Stimulated activated CD8-positive, alpha-beta memory T cell treated with anti-CD3 and anti-CD28 coated beads, Interleukin-2, amount 100 ng/mL, for 48 hours (primary cell): ENCODE data around the gene MEFV.
"Not testable (repeated sequence)": the region's sequence is repeated elsewhere in the genome, so short reads cannot be mapped to it uniquely, and the experiment has no call there.

ENCODE experiments used
- DNase-seq, 2 donors: peaks; one replicate each; pipeline ENCODE4 v3.0.0-alpha.2; 2020; ENCODE audit warnings: low read depth in 2 of 2

Gene MEFV

DNA sequence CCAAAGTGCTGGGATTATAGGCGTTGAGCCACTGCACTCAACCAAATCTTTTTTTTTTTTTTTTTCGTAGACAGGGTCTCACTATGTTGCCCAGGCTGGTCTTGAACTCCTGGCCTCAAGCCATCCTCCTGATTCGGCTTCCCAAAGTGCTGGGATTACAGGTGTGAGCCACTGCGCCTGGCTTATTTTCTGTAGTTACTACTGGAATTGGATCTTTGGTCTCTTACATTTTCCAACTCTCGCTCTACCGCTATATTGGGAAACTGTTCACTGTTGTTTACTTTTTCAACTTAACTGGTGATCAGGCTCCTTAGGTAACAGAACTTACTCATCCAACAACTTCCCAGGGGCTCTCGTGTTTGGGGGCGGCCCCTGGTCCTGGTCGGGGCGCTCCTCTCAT is 35.6 kb downstream of the MEFV start:
- no peak for DNase-seq

- no peak for DNase-seq
Measured at GRCh38 chr16:3216263-3216640, 40.2 kb downstream of the MEFV start.

DNA sequence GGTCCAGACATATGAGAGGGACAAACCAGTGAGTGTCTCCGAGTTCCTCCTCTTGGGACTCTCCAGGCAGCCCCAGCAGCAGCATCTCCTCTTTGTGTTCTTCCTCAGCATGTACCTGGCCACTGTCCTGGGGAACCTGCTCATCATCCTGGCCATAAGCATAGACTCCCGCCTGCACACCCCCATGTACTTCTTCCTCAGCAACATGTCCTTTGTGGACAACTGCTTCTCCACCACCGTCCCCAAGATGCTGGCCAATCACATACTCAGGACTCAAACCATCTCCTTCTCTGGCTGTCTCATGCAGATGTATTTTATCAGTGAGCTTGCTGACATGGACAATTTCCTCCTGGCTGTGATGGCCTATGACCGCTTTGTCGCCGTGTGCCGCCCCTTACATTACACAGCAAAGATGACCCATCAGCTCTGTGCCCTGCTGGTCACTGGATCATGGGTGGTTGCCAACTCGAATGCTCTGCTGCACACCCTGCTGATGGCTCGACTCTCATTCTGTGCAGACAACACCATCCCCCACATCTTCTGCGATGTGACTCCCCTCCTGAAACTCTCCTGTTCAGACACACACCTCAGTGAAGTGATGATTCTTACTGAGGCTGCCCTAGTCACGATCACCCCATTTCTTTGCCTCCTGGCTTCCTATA is 40.7 kb downstream of the MEFV start:
- no peak for DNase-seq

DNA sequence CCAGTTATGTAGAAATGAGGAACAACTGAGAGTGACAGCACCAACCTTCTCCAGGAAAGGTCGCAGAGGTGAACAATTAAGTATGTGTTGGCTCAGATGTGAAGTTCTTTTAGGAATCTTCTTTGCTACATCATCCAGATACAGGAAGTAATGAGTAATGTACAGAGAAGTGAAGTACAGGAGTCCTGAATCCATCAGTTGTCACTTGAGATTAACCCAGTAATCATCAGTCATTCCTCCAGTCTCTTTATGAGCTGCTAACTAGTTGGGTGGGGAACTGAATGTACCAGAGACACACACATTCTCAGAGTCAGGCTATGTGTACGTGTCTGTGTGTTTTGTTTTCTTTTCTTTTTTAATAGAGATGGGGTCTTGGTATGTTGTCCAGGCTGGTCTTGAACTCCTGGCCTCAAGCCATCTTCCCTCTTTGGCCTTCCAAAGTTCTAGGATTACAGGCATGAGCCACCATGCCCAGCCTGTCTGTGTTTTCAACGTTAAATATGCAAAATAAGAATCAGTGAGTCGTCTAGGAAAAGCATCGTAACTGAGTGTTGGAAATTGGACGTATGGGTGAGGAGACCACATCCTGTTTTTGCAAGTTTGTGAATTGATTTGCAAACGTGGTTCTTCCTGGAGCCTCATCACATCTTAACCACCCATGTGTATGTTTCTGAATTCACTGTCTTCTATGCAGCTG is 41.4 kb downstream of the MEFV start:
- no peak for DNase-seq

DNA sequence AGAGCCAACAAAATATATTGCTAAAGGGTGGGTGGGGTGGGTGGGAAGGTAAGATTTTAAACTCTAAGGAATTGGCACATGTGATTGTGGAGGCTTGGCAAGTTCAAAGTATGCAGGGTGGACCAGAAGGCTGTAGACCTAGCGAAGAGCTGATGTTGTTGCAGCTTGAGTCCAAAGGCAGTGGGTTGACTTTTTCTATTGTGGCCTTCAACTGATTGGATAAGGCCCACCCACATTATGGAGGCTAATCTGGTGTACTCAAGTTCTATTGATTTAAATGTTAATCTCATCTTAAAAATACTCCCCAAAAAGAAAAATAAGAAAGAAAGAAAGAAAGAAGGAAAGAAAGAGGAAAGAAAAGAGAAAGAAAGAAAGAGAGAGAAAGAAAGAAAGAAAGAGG is 43.9 kb downstream of the MEFV start:
- no peak for DNase-seq

GRCh38 chr16:3212006-3212405 is 44.4 kb downstream of the MEFV start:
- no peak for DNase-seq

DNA sequence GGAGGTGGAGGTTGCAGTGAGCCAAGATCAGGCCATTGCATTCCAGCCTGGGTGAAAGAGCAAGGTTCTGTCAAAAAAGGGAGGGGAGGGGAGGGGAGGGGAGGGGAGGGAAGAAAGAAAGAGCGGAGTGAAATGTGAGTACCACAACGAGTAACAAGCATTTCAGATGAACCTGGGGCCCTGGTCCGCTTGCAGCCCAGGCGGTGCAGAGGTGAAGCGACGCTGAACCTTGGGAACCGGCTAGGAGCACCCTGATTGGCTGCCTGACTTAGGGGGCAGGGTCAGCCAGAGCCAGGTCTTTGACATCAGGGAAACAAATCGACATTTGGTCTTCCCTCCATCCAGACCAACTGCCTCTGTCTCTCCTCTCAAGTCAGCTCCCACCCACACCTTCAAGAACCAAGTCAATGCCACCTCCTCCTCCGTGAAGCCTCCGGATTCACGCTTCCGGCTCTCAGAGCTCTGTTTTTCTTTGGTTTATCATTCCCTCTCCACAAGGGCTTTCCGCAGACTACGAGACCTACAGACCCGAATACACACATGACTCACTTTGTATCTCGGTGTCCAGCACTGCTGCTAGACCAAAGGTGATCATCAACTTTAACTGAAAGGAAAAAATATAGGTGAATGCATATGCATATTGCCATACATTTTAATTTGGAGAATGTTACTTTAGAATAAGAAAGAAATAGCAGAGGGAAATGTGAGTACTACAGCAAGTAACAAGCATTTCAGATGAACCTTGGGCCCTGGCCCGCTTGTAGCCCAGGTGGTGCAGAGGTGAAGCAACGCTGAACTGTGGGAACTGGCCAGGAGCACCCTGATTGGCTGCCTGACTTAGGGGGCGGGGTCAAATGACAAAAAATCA is 49.1 kb downstream of the MEFV start:
- no peak for DNase-seq

GRCh38 chr16:3205939-3206338 is 50.5 kb downstream of the MEFV start:
- DNase-seq, result not testable (repeated sequence)

DNA sequence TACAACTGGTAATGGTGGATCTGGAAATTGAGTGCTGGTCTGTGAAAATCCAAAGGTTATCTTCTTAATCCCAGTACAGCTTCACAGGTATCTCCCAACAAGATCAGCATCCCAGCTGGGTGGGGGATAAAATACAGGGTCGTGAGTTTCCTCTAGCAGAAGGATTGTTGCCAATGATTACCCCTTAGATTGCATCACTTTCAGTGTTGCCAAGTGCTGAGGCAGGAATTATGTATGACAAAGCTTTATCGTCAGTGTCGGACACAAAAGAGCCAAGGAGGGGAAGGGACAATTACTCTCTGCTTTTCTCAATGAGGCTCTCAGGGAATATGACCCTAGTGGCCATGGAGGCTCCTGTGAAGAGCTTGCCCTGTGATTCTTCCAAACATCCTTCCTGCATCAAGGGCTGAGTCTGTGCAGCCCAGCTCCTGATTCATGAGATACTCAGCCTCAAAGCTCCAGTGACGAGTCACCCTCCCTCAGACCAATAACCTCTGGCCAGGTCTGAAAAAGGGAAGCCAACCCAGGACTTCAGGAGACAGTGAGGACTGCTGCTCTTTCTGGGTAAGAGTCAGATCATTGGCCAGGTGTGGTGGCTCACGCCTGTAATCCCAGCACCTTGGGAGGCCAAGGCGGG is 53.4 kb downstream of the MEFV start:
- DNase-seq, result no peak

GRCh38 chr16:3198334-3199072 is 57.9 kb downstream of the MEFV start:
- DNase-seq, result no peak

GRCh38 chr16:3197694-3198333 is 58.6 kb downstream of the MEFV start:
- DNase-seq, result not testable (repeated sequence)

DNA sequence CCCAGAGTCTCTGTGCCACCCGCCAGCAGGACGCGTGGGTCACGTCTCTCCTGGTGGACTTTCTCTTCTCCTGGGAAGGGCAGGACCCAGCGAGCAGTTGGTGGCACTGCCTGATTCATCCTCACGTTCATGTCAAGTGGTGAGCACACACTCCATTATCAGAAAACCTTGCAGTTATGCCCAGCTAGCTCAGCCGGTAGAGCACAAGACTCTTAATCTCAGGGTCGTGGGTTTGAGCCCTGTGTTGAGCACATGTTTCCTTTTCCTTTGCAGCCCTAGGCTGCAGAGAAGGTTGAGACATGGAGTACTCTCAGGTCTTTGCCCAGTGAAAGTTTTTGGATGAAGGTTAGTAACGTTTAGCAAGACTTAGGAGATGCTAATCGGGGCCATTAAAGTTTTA is 60.5 kb downstream of the MEFV start:
- no peak for DNase-seq

DNA sequence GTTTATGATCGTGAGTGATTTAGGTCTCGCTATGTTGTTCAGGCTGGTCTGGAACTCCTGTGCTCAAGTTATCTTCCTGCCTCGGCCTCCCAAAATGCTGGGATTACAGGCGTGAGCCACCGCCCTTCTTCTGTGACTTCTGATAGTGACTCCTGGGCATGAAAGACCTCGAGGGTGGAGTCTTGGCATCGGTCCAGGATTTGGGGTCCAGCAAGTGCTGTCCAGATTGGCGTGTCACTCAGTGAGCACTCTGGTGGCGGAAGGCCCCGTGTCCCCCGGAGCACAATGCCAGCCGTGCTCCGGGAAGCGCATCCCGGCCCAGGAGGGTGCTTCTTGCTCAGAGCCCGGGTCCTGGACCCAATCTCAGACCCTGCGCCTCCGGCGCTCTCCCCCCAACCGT is 61.6 kb downstream of the MEFV start:
- DNase-seq, result no peak

DNA sequence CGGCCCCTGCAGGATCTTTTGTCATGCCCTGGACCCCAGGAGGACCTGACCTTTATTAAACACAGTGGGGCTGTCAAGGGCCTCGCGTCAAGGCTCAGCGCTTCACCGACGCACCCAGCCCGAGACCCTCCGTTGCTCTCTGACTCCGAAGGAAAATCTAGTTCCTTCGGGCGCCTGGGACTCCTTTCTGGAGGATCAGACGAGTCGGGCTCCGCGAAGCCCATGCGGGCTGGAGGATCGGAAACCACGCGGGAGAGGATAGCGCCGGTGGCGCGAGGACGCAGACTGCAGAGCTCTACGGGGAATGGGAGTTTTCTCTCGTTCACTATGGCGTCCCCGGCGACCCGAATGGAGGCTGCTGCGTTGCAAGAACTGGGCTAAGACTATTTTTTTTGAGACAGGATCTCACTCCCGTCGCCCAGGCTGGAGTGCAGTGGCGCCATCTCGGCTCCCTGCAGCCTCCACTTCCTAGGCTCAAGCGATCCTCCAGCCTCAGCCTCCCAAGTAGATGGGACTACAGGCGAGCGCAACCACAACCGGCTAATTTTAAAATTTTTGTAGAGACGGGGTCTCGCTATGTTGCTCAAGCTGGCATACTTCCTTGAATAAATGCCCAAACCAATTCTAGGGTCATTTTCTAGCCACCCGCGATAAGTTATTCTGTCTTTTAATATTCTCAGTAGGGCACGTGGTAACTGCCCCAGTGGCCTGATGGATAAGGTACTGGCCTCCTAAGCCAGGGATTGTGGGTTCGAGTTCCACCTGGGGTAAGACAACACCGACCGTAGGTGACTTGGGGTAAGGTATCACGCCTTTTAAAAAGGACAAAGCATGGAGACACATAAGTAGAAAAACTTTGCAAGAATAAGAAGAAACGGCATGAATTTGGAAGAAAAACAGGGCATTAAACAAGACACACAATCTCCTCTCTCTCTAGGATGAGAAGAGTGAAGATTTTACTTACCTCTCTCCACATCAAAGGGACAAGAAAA is 62.9 kb downstream of the MEFV start:
- DNase-seq, result no peak

- DNase-seq, result no peak
Measured at GRCh38 chr16:3192476-3193019, 63.9 kb downstream of the MEFV start.
